Gastroesophageal sphincter (tissue), 3 donors: Measurements from ENCODE around the gene TRIO.

Experiments
- CTCF ChIP-seq, 4 experiments: fragments of 200-600 bp in 2 of 4; fragments of 450-650 bp in 2 of 4; sonication (generic) in 1 of 4; IDR thresholded peaks; one replicate each; pipeline ENCODE4 v1.5.1; 2017 to 2019; ENCODE audit warnings: antibody characterized with exemption in 4 of 4, mild to moderate bottlenecking in 2 of 4, moderate library complexity in 2 of 4
- POLR2A ChIP-seq, 2 donors: fragments of 450-650 bp; IDR thresholded peaks; one replicate each; pipeline ENCODE4 v1.6.1; 2017; ENCODE audit warnings: antibody characterized with exemption in 2 of 2, mild to moderate bottlenecking in 2 of 2, moderate library complexity in 1 of 2

- TF ChIP-seq POLR2A (IDR thresholded peaks at IDR 0.05) (no peak), CTCF (IDR thresholded peaks at IDR 0.05) (no peak)
These were observed 14.0 kb upstream of the TRIO start for GRCh38 chr5:14129123-14129522.
